Endothelial cell of umbilical vein (primary cell): Measurements from ENCODE around the gene LHX3.

Experiments
- CTCF ChIP-seq, 2 donors: IDR thresholded peaks; 1 replicate in 1 of 2; 2 replicates in 1 of 2; pipeline ENCODE4 v1.5.1; 2011; ENCODE audit warnings: low read length in 2 of 2, mild to moderate bottlenecking in 2 of 2, moderate library complexity in 2 of 2, control low read depth in 1 of 2, inconsistent platforms in 1 of 2, low read depth in 1 of 2; ENCODE audit not compliant: insufficient read depth in 1 of 2; ENCODE audit errors: extremely low read depth in 1 of 2
- EZH2 ChIP-seq: IDR thresholded peaks from 2 replicates; pipeline ENCODE4 v1.6.1; 2012; ENCODE audit warnings: borderline replicate concordance, low read depth, mild to moderate bottlenecking, moderate library complexity, low read length, inconsistent platforms; ENCODE audit not compliant: severe bottlenecking
- FOS ChIP-seq: IDR thresholded peaks from 2 replicates; pipeline ENCODE4 v1.6.1; 2011; ENCODE audit warnings: mild to moderate bottlenecking, low read length, moderate library complexity, borderline replicate concordance; ENCODE audit not compliant: insufficient read depth
- GATA2 ChIP-seq: IDR thresholded peaks from 2 replicates; pipeline ENCODE4 v1.7.0; 2011; ENCODE audit warnings: low read depth, mild to moderate bottlenecking, moderate library complexity, mixed read lengths, low read length; ENCODE audit not compliant: insufficient read length, insufficient read depth
- JUN ChIP-seq: IDR thresholded peaks from 2 replicates; pipeline ENCODE4 v1.6.1; 2011; ENCODE audit warnings: borderline replicate concordance, low read depth; ENCODE audit not compliant: insufficient read length, insufficient read depth
- MAX ChIP-seq: IDR thresholded peaks from 2 replicates; pipeline ENCODE4 v1.6.1; 2011; ENCODE audit not compliant: insufficient read depth, insufficient read length
- POLR2A ChIP-seq: IDR thresholded peaks from 2 replicates; pipeline ENCODE4 v1.6.1; 2012; ENCODE audit warnings: low read depth, mild to moderate bottlenecking, control low read depth, low read length
- POLR2AphosphoS5 ChIP-seq: IDR thresholded peaks from 2 replicates; pipeline ENCODE4 v1.6.1; 2012; ENCODE audit warnings: low read depth, mild to moderate bottlenecking, control low read depth, low read length, moderate library complexity; ENCODE audit not compliant: insufficient read depth

DNA sequence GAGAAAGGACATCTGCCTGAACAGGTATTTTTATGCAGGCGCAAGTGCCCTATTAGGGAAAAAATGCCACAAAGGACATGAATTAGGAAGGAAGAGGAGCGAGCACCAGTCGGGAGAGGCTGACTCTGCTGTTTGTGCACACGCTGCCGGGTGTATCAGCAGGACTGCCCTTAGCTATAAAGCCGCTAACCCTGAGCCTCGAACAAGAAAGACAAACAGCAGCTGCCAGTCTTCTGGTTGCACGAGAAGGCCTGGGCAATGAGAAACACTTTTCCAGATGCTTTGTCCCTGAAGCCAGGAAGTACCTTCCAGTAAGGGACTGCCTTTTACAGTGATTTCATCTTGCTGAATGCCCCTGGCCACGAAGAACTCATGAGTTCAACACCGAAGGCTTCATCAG lies 28.0 kb upstream of the LHX3 start:
- TF ChIP-seq CTCF (IDR thresholded peaks at IDR 0.05; ENCODE audit: extremely low read depth in 1 of 2, insufficient read depth in 1 of 2, low read depth in 1 of 2, low read length in 2 of 2): no peak
- TF ChIP-seq MAX: no peak
- TF ChIP-seq POLR2AphosphoS5: no peak
- TF ChIP-seq EZH2: no peak
- no peak for TF ChIP-seq GATA2
- TF ChIP-seq FOS: no peak
- no peak for TF ChIP-seq JUN
- TF ChIP-seq POLR2A: no peak
